ENCODE measurements around the gene SAMM50.

Gene SAMM50

GRCh38 chr22:43946384-43946667 is 8.9 kb upstream of the SAMM50 start:
- no peak for DNase-seq

DNA sequence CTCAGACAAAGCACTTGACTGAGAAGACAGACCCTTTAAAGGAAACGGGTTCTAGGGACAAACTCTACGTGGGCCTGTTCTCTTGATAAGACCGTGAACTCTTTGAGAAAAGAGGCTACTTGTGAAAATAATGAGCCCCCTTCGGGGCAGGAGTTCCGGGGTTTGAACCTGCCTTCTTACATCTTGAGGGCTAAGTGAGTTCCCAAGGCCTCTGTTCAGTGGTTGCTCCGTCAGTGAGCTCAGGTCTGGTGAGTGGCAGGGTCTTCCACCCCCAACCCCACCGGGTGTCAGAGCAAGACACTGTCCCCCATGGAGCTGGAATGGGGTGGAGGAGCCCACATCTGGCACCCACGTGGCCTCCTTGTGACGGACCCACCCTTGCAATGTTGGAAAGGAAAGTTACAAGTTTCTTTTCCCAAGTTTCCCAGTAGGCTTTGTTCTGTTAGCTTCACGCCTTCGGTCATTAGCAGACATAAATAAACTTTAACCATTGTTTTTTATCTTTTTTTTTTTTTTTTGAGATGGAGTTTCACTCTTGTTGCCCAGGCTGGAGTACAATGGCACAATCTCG is 6.3 kb upstream of the SAMM50 start:
- no peak for DNase-seq

DNA sequence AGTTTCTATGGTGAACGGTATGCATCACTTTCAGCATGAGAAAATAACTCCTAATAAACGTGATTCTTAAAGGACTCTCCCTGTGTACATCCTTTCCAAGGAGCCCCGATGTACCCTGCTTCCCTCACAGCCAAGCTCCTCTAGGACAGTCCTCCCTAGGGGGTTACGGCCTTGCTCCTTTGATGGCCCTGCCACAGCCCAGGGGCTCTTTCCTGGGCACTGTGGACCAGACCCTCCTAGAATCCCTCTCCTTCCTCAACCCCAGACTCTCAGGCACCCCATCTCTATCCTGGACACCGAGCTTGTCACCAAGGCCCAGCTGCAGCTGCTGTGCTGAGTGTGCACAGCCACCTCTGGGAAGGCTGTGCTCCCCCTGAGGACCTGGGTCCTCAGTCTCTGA is 3.9 kb upstream of the SAMM50 start:
- no peak for DNase-seq

GRCh38 chr22:43951966-43952365 is 3.3 kb upstream of the SAMM50 start:
- DNase-seq, result no peak

DNA sequence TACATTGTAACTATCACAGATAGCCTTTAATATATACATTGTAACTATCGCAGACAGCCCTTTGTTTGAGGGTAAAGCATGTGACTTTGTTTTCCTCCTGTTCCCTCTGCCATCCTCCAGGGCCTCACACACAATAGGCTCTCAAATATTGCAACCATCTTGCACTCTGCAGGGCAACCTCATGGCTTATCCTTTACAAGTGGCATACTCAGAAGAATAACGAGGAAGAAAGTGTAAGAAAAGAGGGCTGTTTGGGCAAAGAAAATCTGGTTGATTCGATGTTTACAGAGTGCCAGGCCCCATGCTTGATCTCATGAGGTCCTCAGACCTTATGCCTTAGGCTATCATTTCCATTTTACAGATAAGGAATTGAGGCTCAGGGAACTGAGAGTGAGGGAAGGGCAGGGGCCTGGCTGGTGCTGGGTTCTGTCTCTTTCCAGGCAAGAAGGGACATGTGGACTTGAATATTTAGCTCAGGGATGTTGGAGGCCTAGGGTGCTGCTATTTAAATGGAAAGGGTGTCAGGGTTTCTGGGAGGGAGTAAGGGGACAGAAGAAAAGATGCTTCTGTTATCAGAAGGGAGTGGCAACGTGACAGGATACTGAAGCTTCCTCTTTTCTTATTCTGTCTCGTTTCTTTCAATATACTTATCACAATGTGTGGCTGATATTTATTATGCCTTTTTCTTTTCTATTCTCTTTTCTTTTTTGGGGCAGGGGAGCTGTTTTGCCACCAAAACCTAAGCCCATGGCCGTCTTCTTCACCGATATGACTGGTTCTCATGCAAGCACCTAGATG is 1.1 kb upstream of the SAMM50 start:
- DNase-seq, result no peak

DNA sequence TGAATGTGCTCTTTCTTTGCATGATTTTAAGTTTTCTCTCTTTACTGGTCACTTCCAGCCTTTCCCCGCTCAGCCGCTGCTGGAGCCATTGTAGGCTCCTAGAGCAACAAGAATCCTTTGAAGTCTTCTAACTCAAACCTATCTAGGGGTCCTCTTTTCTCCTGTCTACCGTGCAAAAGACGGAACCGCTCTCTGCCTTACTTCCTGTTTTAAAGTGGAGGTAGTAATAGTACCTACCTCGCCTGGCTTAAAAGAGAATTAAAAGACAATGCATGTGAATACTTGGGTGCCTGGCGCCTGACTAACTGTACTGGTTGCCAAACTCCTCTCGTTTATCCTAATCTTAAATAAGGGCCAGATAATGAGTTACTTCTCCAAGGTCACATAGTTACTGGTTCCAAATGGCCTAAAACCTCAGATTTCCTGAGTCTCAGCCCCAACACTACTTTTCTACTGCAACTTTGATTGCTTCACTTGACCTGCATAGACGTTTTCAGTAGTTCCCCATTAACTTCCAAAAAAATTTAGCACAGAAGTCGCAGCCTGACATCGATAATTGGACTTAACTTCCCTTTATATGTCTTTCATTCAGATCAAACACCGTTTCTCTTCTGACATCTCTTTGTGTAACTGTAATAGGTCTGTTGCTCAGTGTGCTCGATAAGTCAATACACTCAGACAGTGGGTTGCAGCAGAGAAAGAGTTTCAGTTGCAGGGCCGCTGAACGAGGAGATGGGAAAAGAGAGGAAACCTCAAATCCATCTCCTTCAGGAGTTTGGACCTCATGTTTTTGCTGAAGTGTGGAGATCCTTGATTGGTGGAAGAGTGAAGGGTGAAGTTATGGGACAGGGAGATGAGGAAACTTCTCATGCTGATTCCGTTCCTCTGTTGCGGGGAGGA is 891 bp downstream of the SAMM50 start:
- no peak for DNase-seq

- DNase-seq, result no peak
Measured at GRCh38 chr22:43956805-43957463, 1.7 kb downstream of the SAMM50 start.

DNA sequence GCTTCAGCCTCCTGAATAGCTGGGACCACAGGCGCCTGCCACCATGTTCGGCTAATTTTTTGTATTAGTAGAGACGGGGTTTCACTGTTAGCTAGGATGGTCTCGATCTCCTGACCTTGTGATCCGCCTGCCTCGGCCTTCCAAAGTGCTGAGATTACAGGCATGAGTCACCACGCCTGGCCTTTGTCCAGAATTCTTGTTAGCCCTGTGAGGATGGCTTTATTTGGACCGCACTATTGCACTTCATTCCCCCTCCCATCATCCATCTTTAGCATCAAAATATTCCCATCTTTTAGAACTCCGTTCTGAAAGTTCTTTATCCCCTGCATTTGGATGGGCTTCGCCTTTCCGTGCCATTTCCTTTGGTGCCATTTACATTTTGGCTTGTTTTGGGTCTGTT is 2.6 kb downstream of the SAMM50 start:
- DNase-seq, result no peak

- DNase-seq, result no peak
Measured at GRCh38 chr22:43964314-43964857, 9.1 kb downstream of the SAMM50 start.

- DNase-seq, result no peak
Measured at GRCh38 chr22:43967069-43967468, 11.8 kb downstream of the SAMM50 start.

DNA sequence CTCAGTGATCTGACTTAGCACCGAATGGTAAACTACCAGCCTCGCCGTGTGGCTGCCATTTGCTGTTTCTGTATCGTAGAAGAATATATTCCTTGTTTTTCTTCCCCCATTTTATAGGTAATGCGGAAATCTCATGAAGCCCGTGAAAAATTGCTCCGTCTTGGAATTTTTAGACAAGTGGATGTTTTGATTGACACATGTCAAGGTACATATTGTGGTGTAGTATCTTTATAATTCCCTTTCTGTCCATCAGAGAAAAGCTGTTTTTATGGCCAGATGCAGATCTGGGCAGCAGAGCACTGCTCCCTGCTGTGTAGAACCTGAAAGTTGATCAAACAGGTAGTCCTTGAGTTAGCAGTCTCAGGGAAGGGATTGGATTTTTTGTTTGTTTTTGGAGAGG is 13.4 kb downstream of the SAMM50 start:
- no peak for DNase-seq

- no peak for DNase-seq
Measured at GRCh38 chr22:43969021-43969878, 14.0 kb downstream of the SAMM50 start.

- no peak for DNase-seq
Measured at GRCh38 chr22:43969989-43970755, 14.9 kb downstream of the SAMM50 start.

- no peak for DNase-seq
Measured at GRCh38 chr22:43971112-43971511, 15.9 kb downstream of the SAMM50 start.

DNA sequence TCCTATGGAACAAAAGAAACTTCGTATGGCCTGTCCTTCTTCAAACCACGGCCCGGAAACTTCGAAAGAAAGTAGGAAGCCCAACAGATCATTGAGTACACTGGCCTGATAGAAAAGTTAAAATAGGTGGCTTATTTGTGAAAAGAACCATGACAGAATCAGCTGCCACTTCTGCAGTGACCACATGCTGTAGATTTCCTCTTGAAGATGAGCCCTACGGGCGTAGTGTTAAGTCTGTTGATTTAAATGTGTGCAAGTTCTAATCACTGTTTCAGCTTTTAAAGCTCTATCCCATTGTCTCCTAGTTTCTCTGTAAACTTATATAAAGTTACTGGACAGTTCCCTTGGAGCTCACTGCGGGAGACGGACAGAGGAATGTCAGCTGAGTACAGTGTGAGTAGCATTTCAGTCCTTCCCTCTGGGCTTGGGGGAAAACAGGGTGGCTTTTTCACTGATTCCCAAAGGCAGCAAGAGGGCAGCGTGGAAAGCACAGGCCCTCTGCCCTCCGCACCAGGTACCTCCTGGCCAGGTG is 17.8 kb downstream of the SAMM50 start:
- no peak for DNase-seq

DNA sequence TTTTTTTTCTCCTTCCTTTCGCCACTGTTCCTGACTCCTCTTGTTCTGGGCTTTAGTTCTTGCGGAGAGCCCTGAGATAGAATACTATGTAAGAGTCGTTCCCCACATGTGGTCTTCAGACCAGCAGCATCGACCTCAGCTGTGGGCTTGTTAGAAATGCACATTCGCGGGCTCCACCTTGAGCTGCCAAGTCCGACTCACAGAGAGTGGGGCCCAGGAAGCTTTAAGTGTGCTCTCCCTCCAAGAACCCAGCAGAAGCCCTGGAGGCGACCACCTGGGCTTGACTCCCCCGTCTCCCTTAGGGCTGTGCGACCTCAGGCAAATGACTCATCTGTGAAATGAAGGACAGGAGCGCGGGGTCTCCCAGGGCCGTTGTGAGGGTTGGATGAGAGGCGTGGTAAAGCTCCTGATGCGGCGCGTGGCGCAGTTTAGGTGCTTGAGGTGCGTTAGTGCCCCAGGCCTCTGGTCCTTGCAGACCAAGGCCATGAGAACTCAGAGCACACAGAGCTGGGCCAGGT is 18.8 kb downstream of the SAMM50 start:
- DNase-seq, result no peak

DNA sequence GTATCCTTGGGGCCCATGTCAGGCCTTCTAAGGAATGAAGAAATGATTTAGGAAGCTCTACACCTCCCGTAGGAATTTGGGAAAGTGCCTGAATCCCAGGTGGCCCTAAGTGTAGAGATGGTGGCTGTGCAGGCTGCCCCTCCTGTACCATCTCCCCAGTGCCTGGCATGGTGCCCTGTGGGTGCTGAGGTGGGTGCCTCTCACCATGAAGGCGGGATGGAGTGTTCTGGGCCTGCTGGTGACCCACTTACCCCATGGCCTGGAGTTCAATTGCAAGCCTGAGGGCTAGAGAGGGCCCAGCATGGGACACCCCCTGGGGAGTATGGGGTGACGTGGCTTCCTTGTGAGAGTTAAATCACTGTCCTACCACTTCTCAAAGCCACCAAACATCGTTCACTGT is 19.8 kb downstream of the SAMM50 start:
- DNase-seq, result no peak

DNA sequence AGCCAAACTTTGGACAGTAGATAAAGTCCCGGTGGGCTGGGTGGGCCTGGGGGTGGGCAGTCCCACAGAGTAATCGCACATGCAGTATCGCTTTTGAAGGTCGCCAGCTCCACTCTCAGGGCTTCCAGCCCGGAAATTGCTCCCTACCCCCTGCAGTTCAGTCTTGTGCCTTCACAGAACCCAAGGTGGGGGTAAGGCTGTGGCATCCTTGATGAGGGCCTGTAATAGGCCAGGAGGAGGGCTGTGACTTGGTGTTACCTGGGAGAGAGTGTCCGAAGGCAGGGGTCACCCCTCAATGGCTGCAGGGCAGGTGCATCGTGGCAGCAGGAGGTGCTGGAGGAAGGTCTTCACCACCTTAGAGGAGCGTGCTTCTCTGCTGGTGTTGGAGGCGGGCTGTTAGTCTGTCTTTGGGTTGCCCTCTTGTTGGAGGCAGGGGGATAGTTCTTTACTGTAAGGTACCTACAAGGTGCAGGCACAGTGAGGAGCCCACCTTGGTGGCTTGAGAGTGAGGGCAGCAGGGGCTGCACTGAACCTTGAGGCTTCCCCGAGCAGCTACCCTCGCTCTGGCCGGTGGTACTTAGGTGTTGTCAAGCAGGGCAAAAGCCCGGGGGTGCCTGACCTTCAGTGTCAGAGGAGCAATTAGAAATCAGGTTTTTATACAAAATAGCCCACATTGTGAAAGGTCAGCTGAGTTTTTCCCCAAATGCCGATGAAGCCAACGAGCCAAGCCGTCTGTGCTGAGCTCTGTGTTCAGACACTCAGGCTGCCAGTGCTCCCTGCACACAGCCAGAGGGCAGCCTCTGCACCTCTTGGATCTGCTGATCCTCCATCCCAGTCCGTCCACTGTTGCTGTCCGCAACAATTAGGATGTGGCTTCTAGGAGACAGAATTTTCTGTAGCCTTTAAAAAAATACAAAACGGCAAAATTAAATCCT is 21.9 kb downstream of the SAMM50 start:
- no peak for DNase-seq

GRCh38 chr22:43978558-43978957 is 23.3 kb downstream of the SAMM50 start:
- no peak for DNase-seq

DNA sequence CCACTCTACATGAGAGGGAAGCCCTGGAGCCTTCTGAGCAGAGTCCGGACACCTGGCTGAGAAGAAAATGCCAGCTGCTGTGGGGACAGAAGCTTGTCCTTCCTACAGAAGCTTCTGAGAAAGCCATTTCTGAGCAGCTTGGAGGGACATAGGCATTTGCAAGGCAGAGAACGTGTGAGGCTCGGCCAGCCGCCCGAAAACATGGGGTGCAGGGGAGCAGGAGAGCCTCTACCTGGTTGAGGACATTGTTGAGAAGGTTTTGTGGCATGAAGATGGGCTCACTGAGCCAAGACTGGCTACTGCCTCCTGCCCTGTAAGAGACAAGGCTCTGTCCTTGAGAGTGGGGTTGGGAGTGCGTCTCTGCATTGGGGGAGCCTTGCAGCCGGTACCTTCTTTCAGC is 25.3 kb downstream of the SAMM50 start:
- DNase-seq, result no peak
